Left colon (tissue), 2 donors: Measurements from ENCODE around the gene SULT4A1. TPM values are rescaled to one million over a fixed set of nuclear protein-coding genes. Genes with fewer than 3 reads are reported as not detected.
A peak's percentile ranks its signal among the peaks of the same experiment; 100 is the strongest.
"Not testable (repeated sequence)": the region's sequence is repeated elsewhere in the genome, so short reads cannot be mapped to it uniquely, and the experiment has no call there.

Experiments used
- ATAC-seq: fragments of 200-7000 bp; cut with Tn5 transposase; one replicate; pipeline ENCODE4 v1.9.1; 2020; ENCODE audit warnings: mild to moderate bottlenecking, moderate library complexity
- DNase-seq, 2 donors: peaks; one replicate each; pipeline ENCODE4 v3.0.0-alpha.2; 2020
- intact Hi-C, 2 donors: fragments of 100-400 bp; cut with DNase I in 1 of 2; cut with micrococcal nuclease in 1 of 2; formaldehyde crosslinking; loops; one replicate each; pipeline versions ENCODE4 v1.11.2 to v1.14.0; 2022; cut with DNase I, micrococcal nuclease
- total RNA-seq, 2 donors: library from RNA; stranded (reverse); fragmentation: NEBNext Ultra II Directional; extraction: Animal tissue kit (Norgen Biotek cat#: 25700); gene quantifications; one replicate each; pipeline ENCODE4 v1.2.1, GENCODE V29; 2021
- donor health status: DM: no; HTN: no; CAD: no.
- donor health status: DM: yes; HTN: yes; CAD: no.

Gene SULT4A1
- total RNA-seq, 2 donors from 2014 or later, result 0.15 to 0.28 TPM

GRCh38 chr22:43869799-43870198 lies 7.5 kb upstream of the SULT4A1 start:
- intact Hi-C loops, result no loop called here
- DNase-seq, result no peak
- no peak for ATAC-seq

GRCh38 chr22:43869001-43869400 lies 6.7 kb upstream of the SULT4A1 start:
- intact Hi-C loops, ATAC-seq: not testable (repeated sequence)

GRCh38 chr22:43867839-43868635 lies 5.7 kb upstream of the SULT4A1 start:
- peak; percentile 53 for ATAC-seq
- intact Hi-C loops, result no loop called here
- peak in 1 of 2 donors; percentile 69 for DNase-seq

More at GRCh38 chr22:43869001-43869400, 6.7 kb upstream of the SULT4A1 start:
- DNase-seq, result not testable (repeated sequence)

- no peak for ATAC-seq
- no peak for DNase-seq
- intact Hi-C loops, result no loop called here
Measured at GRCh38 chr22:43862882-43863202, 529 bp upstream of the SULT4A1 start.

GRCh38 chr22:43861529-43861928 lies 784 bp downstream of the SULT4A1 start:
- DNase-seq (peak in 1 of 2 donors; percentile 8), ATAC-seq (no peak)
- intact Hi-C loops, result no loop called here

- ATAC-seq (no peak), DNase-seq (peak in 1 of 2 donors; percentile 6)
- intact Hi-C loops, result no loop called here
Measured at GRCh38 chr22:43860831-43861230, 1.5 kb downstream of the SULT4A1 start.

GRCh38 chr22:43860126-43860525 lies 2.2 kb downstream of the SULT4A1 start:
- intact Hi-C loops, result no loop called here
- DNase-seq, result peak in 1 of 2 donors; percentile 9

GRCh38 chr22:43859621-43860020 lies 2.7 kb downstream of the SULT4A1 start:
- DNase-seq (peak in 1 of 2 donors; percentile 10), ATAC-seq (no peak)
- intact Hi-C loops, result no loop called here

More at GRCh38 chr22:43860126-43860525, 2.2 kb downstream of the SULT4A1 start:
- no peak for ATAC-seq

- ATAC-seq (no peak), DNase-seq (peak in 1 of 2 donors; percentile 4)
- intact Hi-C loops, result no loop called here
Measured at GRCh38 chr22:43859176-43859575, 3.1 kb downstream of the SULT4A1 start.

- no peak for ATAC-seq
- intact Hi-C loops, result no loop called here
- peak in 1 of 2 donors; percentile 5 for DNase-seq
Measured at GRCh38 chr22:43858156-43858895, 4.0 kb downstream of the SULT4A1 start.

- DNase-seq (no peak), ATAC-seq (no peak)
- intact Hi-C loops, result no loop called here
Measured at GRCh38 chr22:43857367-43857766, 4.9 kb downstream of the SULT4A1 start.

GRCh38 chr22:43855431-43855830 lies 6.9 kb downstream of the SULT4A1 start:
- intact Hi-C loops, result no loop called here
- ATAC-seq, result no peak
- DNase-seq, result peak in 1 of 2 donors; percentile 6

GRCh38 chr22:43854786-43855271 lies 7.5 kb downstream of the SULT4A1 start:
- no peak for ATAC-seq
- no peak for DNase-seq
- intact Hi-C loops, result no loop called here

- ATAC-seq (no peak), DNase-seq (peak in 1 of 2 donors; percentile 15)
- intact Hi-C loops, result no loop called here
Measured at GRCh38 chr22:43854121-43854785, 8.1 kb downstream of the SULT4A1 start.

GRCh38 chr22:43853328-43853931 lies 8.9 kb downstream of the SULT4A1 start:
- DNase-seq, result peak in 1 of 2 donors; percentile 15
- ATAC-seq, result no peak
- intact Hi-C loops, result no loop called here

GRCh38 chr22:43852573-43853327 lies 9.6 kb downstream of the SULT4A1 start:
- ATAC-seq (no peak), DNase-seq (peak in 1 of 2 donors; percentile 20)
- intact Hi-C loops, result no loop called here

GRCh38 chr22:43851979-43852307 lies 10.4 kb downstream of the SULT4A1 start:
- no peak for ATAC-seq
- intact Hi-C loops, result no loop called here
- DNase-seq, result peak in 1 of 2 donors; percentile 1
